SK-N-SH (cell line): ENCODE data around the gene PFN1. TPM values are rescaled to one million over a fixed set of nuclear protein-coding genes. Genes with fewer than 3 reads are reported as not detected.

ENCODE experiments used
- CTCF ChIA-PET: fragments of 300-600, 350-600 bp; formaldehyde crosslinking; extraction: SDS; loops from one replicate; lab custom pipeline; 2021; lab: Yijun Ruan, JAX
- POLR2A ChIA-PET: fragments of 350-600 bp; sonication (Branson Sonifier 250); formaldehyde crosslinking; extraction: SDS; loops from one replicate; lab custom pipeline; 2020; ENCODE audit warnings: antibody characterized with exemption, inconsistent platforms; lab: Yijun Ruan, JAX
- DNase-seq: peaks from one replicate; pipeline ENCODE4 v3.0.0; 2012
- H2AFZ ChIP-seq: fragments of 200-600 bp; sonication (generic); 2 replicates; pipeline ENCODE4 v1.8.1; 2016; ENCODE audit warnings: antibody characterized with exemption, mild to moderate bottlenecking, low read depth
- H3F3A ChIP-seq: fragments of 200-600 bp; sonication (generic); replicated peaks from 2 replicates; pipeline ENCODE3; 2016; ENCODE audit warnings: antibody characterized with exemption, mild to moderate bottlenecking; ENCODE audit not compliant: insufficient read depth
- H3K27ac ChIP-seq, 2 experiments: fragments of 200-500 bp in 1 of 2; fragments of 200-600 bp in 1 of 2; sonication (Bioruptor generic) in 1 of 2; sonication (generic), shearing (Covaris generic) in 1 of 2; 2 replicates each; pipeline versions ENCODE4 v1.5.1 to v1.6.1; 2014 to 2016; ENCODE audit warnings: low read depth in 2 of 2, inconsistent platforms in 1 of 2, low read length in 1 of 2, mild to moderate bottlenecking in 1 of 2, mixed read lengths in 1 of 2
- H3K27me3 ChIP-seq: fragments of 200-600 bp; sonication (generic), shearing (Covaris generic); 2 replicates; pipeline ENCODE4 v1.6.1; 2016; ENCODE audit warnings: mixed run types; ENCODE audit not compliant: insufficient read depth
- H3K36me3 ChIP-seq, 2 experiments: fragments of 200-500 bp in 1 of 2; fragments of 200-600 bp in 1 of 2; sonication (Bioruptor generic) in 1 of 2; sonication (generic) in 1 of 2; replicated peaks in 1 of 2; 2 replicates each; pipeline versions ENCODE3 to v1.5.1; 2014 to 2016; ENCODE audit warnings: low read length in 1 of 2, mild to moderate bottlenecking in 1 of 2; ENCODE audit not compliant: insufficient read depth in 2 of 2, control insufficient read depth in 1 of 2
- H3K4me1 ChIP-seq, 2 experiments: fragments of 200-500 bp in 1 of 2; fragments of 200-600 bp in 1 of 2; sonication (Bioruptor generic) in 1 of 2; sonication (generic), shearing (Covaris generic) in 1 of 2; 2 replicates each; pipeline versions ENCODE4 v1.5.1 to v1.6.1; 2014 to 2016; ENCODE audit warnings: low read depth in 1 of 2, low read length in 1 of 2, mixed run types in 1 of 2; ENCODE audit not compliant: insufficient read depth in 2 of 2, control insufficient read depth in 1 of 2
- H3K4me2 ChIP-seq: fragments of 200-600 bp; sonication (generic), shearing (Covaris generic); 2 replicates; pipeline ENCODE4 v1.6.1; 2017; ENCODE audit warnings: mixed run types
- H3K4me3 ChIP-seq, 2 experiments: fragments of 200-500 bp in 1 of 2; fragments of 200-600 bp in 1 of 2; sonication (Bioruptor generic) in 1 of 2; sonication (generic), shearing (Covaris generic) in 1 of 2; 2 replicates each; pipeline versions ENCODE4 v1.5.1 to v1.8.1; 2014 to 2016; ENCODE audit warnings: low read depth in 2 of 2, inconsistent platforms in 1 of 2, low read length in 1 of 2, mild to moderate bottlenecking in 1 of 2, mixed read lengths in 1 of 2, moderate library complexity in 1 of 2
- H3K79me2 ChIP-seq: fragments of 200-600 bp; sonication (generic); 2 replicates; pipeline ENCODE4 v1.8.1; 2017; ENCODE audit warnings: mild to moderate bottlenecking; ENCODE audit not compliant: insufficient read depth
- H3K9ac ChIP-seq: fragments of 200-600 bp; sonication (generic); 2 replicates; pipeline ENCODE4 v1.6.1; 2017; ENCODE audit warnings: mixed run types
- H3K9me2 ChIP-seq: fragments of 200-600 bp; sonication (generic); 2 replicates; pipeline ENCODE4 v1.6.1; 2017; ENCODE audit warnings: mixed run types
- H3K9me3 ChIP-seq: fragments of 200-600 bp; sonication (generic); 2 replicates; pipeline ENCODE4 v1.6.1; 2017; ENCODE audit warnings: mixed run types, mild to moderate bottlenecking, moderate library complexity
- H4K20me1 ChIP-seq: fragments of 200-600 bp; sonication (generic); 2 replicates; pipeline ENCODE4 v1.6.1; 2017; ENCODE audit warnings: mild to moderate bottlenecking, mixed run types; ENCODE audit not compliant: insufficient read depth
- CTCF ChIP-seq: fragments of 200-600 bp; sonication (generic); IDR thresholded peaks from 2 replicates; pipeline ENCODE4 v1.6.1; 2017; ENCODE audit warnings: antibody characterized with exemption, mild to moderate bottlenecking, moderate library complexity
- EP300 ChIP-seq, 2 experiments: IDR thresholded peaks; 2 replicates each; pipeline versions ENCODE4 v1.4.0 to v1.6.1; 2012; ENCODE audit warnings: borderline replicate concordance in 1 of 2, low read depth in 1 of 2, low read length in 1 of 2
- FOSL2 ChIP-seq: IDR thresholded peaks from 2 replicates; pipeline ENCODE4 v1.4.0; 2012; ENCODE audit warnings: low read depth, mild to moderate bottlenecking, moderate library complexity, borderline replicate concordance
- GATA2 ChIP-seq: sonication (generic); formaldehyde crosslinking; IDR thresholded peaks from 2 replicates; pipeline ENCODE4 v1.5.0; 2020; ENCODE audit warnings: mild to moderate bottlenecking, missing genetic modification reagents
- JUND ChIP-seq: IDR thresholded peaks from 2 replicates; pipeline ENCODE4 v1.4.0; 2012
- MEF2A ChIP-seq: IDR thresholded peaks from 2 replicates; pipeline ENCODE4 v1.4.0; 2012; ENCODE audit warnings: low read depth, borderline replicate concordance
- NRF1 ChIP-seq: IDR thresholded peaks from 2 replicates; pipeline ENCODE4 v1.6.1; 2012; ENCODE audit warnings: low read depth, mild to moderate bottlenecking, low read length
- RAD21 ChIP-seq: IDR thresholded peaks from 2 replicates; pipeline ENCODE4 v1.6.1; 2012; ENCODE audit warnings: mild to moderate bottlenecking, low read length
- RFX5 ChIP-seq: IDR thresholded peaks from 2 replicates; pipeline ENCODE4 v1.6.1; 2012; ENCODE audit warnings: mild to moderate bottlenecking, improper control_type of control experiment, low read length
- RXRA ChIP-seq: IDR thresholded peaks from 2 replicates; pipeline ENCODE4 v1.4.0; 2012; ENCODE audit warnings: low read depth, mild to moderate bottlenecking, borderline replicate concordance
- TAF1 ChIP-seq: IDR thresholded peaks from 2 replicates; pipeline ENCODE4 v1.6.1; 2012; ENCODE audit warnings: low read depth, mild to moderate bottlenecking, low read length, moderate library complexity, borderline replicate concordance
- TEAD4 ChIP-seq: IDR thresholded peaks from 2 replicates; pipeline ENCODE4 v1.4.0; 2012; ENCODE audit warnings: mild to moderate bottlenecking, borderline replicate concordance; ENCODE audit not compliant: insufficient read depth
- WGBS: methylation state at CpG from one replicate; pipeline ENCODE4 v1.1.6; 2017; ENCODE audit warnings: low lambda C conversion rate; 5-methylcytosine and 5-hydroxymethylcytosine counted together
- polyA plus RNA-seq, 3 experiments: library from polyadenylated mRNA; depleted of rRNA; stranded (reverse); fragments of >200 nt; gene quantifications; 2 replicates each; pipeline ENCODE4 v1.2.3, GENCODE V29; 2012
- TF ChIP-seq, protein P1 (sequence below): fragments of 150-350 bp; IDR thresholded peaks from 2 replicates; pipeline ENCODE4 v1.6.1; 2016; ENCODE audit warnings: mild to moderate bottlenecking, low read depth, low read length

The PFN1 gene
- polyA plus RNA-seq, 1 of the 3 experiments (the other 2 are of a cell fraction): 2,484 TPM

DNA sequence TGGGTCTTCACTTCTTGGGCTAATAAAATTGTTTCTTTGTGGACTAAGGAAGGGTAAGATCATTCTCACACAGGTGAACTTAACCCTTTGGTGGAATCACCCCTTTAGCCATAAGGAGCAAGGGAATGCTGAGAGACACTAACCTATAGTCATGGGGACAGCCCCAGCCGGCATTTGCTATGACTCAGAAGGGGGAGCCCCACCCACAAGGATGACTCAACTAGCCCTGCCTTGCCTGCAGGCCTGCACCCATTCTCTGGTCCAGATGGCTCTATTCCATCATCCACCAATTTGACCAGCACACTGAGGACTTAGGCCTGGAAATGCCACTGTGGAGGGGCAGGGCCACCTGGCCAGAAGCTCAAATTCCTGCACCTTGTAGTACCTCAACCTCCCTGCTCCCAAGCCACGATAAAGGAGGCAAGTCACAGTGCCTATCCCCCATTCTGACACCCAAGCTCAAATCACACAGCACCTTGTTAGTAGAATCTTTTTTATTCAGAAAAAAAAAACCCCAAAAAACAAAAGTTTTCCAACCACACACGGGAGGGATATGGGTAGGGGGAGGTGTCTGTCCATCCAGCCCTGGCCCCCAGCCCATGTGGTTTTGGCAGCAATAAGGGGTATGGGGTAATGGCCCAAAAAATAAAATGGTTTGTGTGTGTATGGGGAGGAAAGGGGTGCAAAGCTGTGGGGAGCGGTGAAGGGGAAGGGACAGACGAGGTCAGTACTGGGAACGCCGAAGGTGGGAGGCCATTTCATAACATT is 3.0 kb downstream of the PFN1 start (continued):
- TF ChIP-seq MEF2A (no peak), NRF1 (no peak), TAF1 (peak; percentile 32; the same call in 1 of the 2 replicates), RAD21 (no peak), EP300 (IDR thresholded peaks at IDR 0.05; ENCODE audit: borderline replicate concordance in 1 of 2, low read depth in 1 of 2, low read length in 1 of 2) (peak in 1 of 2 experiments; percentile 25; a peak in 1 of 4 replicates), TEAD4 (no peak), GATA2 (CRISPR knock-in tag) (no peak), RXRA (no peak), RFX5 (no peak), FOSL2 (peak; percentile 98)
- TF ChIP-seq, protein P1, sequence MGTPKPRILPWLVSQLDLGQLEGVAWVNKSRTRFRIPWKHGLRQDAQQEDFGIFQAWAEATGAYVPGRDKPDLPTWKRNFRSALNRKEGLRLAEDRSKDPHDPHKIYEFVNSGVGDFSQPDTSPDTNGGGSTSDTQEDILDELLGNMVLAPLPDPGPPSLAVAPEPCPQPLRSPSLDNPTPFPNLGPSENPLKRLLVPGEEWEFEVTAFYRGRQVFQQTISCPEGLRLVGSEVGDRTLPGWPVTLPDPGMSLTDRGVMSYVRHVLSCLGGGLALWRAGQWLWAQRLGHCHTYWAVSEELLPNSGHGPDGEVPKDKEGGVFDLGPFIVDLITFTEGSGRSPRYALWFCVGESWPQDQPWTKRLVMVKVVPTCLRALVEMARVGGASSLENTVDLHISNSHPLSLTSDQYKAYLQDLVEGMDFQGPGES: no peak

GRCh38 chr17:4944554-4945175 is 3.7 kb downstream of the PFN1 start:
- peaks cover 73% of the 10 kb centered on the region for H3F3A ChIP-seq
- no peak overlapping the region for H2AFZ ChIP-seq
- no peak overlapping the region; a peak in 1 of 4 replicates for H3K4me3 ChIP-seq
- POLR2A ChIA-PET: interaction anchor here (0.6 to 4.3 kb wide), 2 partner anchors 18 to 23 kb away, joined by 3 to 32 read pairs; partner anchors contain the start of gene SPAG7
- peaks cover 37 to 40% of the 10 kb centered on the region in 2 experiments for H3K36me3 ChIP-seq
- TF ChIP-seq JUND (peak; percentile 3; the same call in 1 of the 2 replicates), CTCF (no peak)
- CTCF ChIA-PET: interaction anchor here (0.9 kb wide), 1 partner anchor 154 kb away, joined by 3 read pairs; no protein-coding TSS in a partner anchor
- H3K9ac ChIP-seq: peak overlapping the region; percentile 41; the same call in 1 of the 2 replicates
- peaks cover 16 to 33% of the 10 kb centered on the region in 2 experiments for H3K4me1 ChIP-seq
- H3K79me2 ChIP-seq: peaks cover 79% of the 10 kb centered on the region
- peaks cover 45% of the 10 kb centered on the region for H4K20me1 ChIP-seq
- H3K27me3 ChIP-seq: no peaks in the 10 kb centered on the region
- no peaks in the 10 kb centered on the region for H3K9me3 ChIP-seq
- H3K4me2 ChIP-seq: peak overlapping the region; percentile 98
- no peak for DNase-seq
- no peaks in the 10 kb centered on the region for H3K9me2 ChIP-seq
- peak overlapping the region; percentile 63 to 97 for H3K27ac ChIP-seq
- 61% methylated on average over 6 of the region's 8 CpGs for WGBS
